WI38 (cell line): ENCODE data around the gene SPECC1.
"Not testable (repeated sequence)": the region's sequence is repeated elsewhere in the genome, so short reads cannot be mapped to it uniquely, and the experiment has no call there.

ENCODE experiments used
- H3K4me3 ChIP-seq: 2 replicates; pipeline ENCODE4 v1.5.1; 2011; ENCODE audit warnings: low read depth, mild to moderate bottlenecking, control low read depth, low read length
- TF ChIP-seq, protein P1 (sequence below): IDR thresholded peaks from 2 replicates; pipeline ENCODE4 v1.5.1; 2012; ENCODE audit warnings: low read depth, mild to moderate bottlenecking, control low read depth, low read length

SPECC1 gene

GRCh38 chr17:20315821-20316220 lies 306.7 kb downstream of the SPECC1 start:
- TF ChIP-seq, protein P1, sequence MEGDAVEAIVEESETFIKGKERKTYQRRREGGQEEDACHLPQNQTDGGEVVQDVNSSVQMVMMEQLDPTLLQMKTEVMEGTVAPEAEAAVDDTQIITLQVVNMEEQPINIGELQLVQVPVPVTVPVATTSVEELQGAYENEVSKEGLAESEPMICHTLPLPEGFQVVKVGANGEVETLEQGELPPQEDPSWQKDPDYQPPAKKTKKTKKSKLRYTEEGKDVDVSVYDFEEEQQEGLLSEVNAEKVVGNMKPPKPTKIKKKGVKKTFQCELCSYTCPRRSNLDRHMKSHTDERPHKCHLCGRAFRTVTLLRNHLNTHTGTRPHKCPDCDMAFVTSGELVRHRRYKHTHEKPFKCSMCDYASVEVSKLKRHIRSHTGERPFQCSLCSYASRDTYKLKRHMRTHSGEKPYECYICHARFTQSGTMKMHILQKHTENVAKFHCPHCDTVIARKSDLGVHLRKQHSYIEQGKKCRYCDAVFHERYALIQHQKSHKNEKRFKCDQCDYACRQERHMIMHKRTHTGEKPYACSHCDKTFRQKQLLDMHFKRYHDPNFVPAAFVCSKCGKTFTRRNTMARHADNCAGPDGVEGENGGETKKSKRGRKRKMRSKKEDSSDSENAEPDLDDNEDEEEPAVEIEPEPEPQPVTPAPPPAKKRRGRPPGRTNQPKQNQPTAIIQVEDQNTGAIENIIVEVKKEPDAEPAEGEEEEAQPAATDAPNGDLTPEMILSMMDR: no peak
- H3K4me3 ChIP-seq: no peak overlapping the region

GRCh38 chr17:20320535-20321229 lies 311.5 kb downstream of the SPECC1 start:
- TF ChIP-seq, protein P1: peak; percentile 68
- not testable (repeated sequence) for H3K4me3 ChIP-seq

GRCh38 chr17:20321357-20321756 lies 312.2 kb downstream of the SPECC1 start:
- H3K4me3 ChIP-seq: not testable (repeated sequence)

- not testable (repeated sequence) for H3K4me3 ChIP-seq
These were observed 318.6 kb downstream of the SPECC1 start for GRCh38 chr17:20327739-20328138.

DNA sequence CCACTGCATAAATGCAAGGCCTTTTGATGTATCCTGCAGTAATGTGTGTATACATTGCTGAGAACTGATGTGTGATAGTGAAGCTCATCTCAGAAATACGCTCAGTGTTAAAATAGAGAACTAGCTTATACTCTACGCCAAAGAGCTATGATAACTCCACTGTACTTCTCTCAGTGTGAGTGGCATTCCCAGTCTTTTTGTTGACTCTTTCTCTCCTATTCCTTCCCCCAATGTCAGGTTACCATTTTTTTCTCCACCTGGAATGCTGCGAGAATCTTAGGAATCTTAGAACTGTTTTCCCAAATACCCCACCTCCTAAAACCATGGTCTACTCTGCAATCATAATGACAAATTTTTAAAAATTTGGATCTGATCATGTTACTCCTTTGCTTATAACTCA lies 342.2 kb downstream of the SPECC1 start:
- H3K4me3 ChIP-seq: not testable (repeated sequence)

- H3K4me3 ChIP-seq: not testable (repeated sequence)
These were observed 343.4 kb downstream of the SPECC1 start for GRCh38 chr17:20352567-20352966.

DNA sequence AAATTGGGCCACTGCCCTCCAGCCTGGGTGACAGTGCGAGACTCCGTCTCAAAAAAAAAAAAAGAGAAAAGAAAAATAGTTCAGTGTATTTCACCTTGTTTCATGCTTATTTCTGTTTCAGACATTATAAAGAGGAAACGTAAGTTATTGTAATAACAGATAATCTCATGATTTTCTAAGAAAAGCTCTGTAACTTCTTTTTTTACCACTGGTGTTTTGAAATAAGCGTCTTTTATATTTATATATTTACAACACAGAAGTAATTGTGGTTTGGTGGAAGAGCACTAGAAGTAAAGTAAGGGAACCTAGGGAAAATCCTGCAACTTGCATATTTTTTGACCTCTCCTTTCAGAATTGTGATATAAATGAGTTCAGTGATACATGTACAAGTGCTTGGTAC lies 354.7 kb downstream of the SPECC1 start:
- H3K4me3 ChIP-seq: not testable (repeated sequence)
